SKM-1 (cell line): ENCODE measurements around the gene TMEM167A.

Experiments
- DNase-seq: peaks from one replicate; lab custom pipeline; 2025; ENCODE audit not compliant: unreplicated experiment; lab: John Stamatoyannopoulos, UW

TMEM167A gene

DNA sequence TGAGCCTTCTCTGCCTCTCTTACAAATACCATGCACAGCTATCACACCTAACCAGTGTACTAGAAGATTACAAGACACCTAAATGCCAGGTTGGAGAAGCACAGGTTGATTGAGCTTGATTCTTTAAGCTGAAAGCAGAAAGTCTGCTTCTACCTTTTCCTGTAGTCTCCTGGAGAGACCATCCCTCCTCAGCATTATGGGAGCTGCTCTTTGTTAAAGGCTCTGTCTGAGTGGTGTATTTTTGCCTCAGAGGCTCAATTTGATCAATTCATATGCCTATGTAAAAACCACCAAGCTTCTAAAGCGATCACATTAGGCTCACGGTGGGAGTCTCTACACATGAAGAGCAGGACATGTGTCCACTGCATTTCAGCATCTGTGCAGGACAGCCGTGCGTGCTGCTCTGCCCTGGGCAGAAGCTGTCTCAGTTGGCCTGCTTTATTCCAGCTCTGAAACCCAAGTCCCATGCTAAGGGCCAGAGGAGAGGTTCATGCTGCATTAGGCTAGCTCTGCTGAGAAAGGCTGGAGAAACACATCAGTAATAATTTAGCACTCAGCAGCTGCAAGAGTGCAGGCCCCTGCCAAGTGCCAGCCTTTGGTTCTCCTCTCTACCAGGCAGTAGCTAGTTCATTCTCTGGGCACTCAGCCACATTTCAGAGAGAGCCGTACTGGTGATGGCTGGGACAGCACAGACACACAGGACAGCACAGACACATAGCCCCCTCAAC is 41.7 kb downstream of the TMEM167A start:
- no peak for DNase-seq

DNA sequence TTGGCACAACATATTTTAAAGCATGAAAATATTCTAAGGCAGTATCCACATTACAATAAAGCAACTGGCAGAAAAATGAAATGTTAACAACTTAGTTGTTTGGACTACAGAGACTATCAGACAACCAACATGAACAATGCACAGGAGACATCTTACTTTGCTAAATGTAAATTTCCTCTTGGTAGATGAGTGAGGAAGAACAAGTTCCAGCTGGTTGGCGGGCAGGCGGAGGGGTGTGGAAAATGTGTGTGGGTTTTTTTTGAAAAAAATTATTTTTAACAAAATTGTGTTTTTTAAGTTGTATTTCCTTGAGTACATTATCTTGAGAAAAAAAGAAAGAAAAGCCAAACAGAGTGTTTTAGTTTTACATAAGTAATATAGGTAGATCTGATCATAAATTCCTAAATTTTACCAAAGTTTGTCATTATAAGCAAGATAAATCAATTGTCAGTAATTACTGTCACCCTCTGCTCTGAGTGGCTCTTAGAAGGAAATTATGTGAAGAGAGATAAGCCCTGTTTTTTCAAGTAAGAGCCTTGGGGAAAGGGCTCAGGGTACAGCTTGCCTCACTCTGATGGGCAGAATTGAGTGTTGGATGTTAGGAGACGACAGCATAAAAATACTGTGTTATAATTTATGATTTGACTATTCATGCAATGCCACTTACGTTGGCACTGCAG is 42.5 kb downstream of the TMEM167A start:
- DNase-seq: no peak

DNA sequence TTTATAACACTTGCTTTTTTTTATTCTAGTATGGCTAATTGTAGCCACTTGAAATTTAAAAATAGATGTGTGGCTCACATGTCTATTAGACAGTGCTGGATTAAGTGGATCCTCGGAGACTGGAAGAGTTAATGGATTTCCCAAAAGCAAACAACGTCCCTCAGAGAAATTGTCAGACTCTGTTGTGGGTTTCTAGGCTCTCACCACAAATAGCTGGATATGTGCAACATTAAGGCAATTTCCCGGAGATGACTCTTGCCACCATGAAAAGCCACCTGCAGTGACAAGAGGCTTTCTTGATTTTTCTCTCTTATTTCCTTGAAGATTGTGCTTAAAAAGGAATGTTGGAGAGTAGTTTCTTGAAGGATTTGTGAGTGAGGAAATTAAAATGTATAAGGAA is 43.2 kb downstream of the TMEM167A start:
- DNase-seq: no peak

DNA sequence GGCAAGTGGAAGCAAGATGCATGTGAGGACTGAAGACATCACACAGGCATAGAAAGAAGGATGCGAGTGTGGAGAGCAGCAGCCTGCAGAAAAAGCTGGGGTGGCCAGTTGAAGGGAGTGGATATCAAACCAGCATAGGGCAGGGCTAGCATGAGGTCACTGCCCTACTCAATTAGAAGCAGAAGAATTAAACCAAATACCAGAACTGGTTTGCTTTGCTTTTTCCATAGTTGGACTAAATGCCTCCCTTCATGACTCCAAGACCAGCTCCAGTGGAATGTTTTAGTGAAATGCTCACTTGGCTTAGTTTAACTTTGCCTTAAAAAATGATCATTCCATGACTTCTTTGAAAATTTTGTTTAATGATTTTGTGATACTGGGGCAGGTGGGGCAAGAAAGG is 45.8 kb downstream of the TMEM167A start:
- no peak for DNase-seq

DNA sequence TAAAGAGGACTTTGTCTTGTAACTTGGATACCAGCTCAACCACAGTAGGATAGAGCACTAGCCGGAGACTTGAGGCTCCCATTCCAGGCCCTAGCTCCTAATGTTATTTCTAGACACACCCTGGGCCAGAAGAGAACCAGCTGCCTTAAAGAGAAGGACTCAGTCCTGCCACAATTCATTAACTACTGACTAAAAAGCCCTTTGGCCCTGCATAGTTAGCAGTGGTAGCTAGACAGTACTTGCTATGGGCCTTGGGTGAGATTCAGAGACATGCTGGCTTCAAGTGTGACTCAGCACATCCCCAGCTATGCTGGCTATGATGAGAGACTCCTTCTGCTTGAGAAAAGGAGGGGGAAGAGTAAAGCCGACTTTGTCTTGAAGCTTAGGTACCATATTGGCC is 47.3 kb downstream of the TMEM167A start:
- no peak for DNase-seq

GRCh38 chr5:83026930-83027687 is 50.1 kb downstream of the TMEM167A start:
- no peak for DNase-seq

GRCh38 chr5:83026516-83026915 is 50.7 kb downstream of the TMEM167A start:
- no peak for DNase-seq

GRCh38 chr5:83025690-83026478 is 51.3 kb downstream of the TMEM167A start:
- no peak for DNase-seq

GRCh38 chr5:83022334-83022733 is 54.9 kb downstream of the TMEM167A start:
- no peak for DNase-seq

DNA sequence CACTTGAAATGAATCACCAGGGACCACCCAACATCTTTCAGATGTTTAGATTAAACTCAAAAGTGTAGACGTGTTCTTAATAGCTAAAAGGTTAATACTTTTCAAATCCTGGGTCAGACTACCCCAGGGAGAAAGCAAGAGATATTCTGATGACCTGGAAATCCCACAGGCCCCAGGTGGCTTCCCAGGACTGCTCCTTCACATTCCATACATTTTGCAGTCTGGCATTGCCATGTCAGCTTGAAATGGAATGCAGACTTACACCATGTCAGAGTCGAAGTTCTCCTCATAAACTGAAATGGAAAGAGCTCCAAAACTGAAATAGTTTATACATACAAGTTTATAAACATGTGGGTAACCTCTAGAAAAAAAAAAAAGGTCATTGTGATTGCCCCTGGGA is 61.5 kb downstream of the TMEM167A start:
- DNase-seq: no peak

GRCh38 chr5:83011985-83012384 is 65.2 kb downstream of the TMEM167A start:
- DNase-seq: no peak

- DNase-seq: no peak
These were observed 67.8 kb downstream of the TMEM167A start for GRCh38 chr5:83009408-83009807.

DNA sequence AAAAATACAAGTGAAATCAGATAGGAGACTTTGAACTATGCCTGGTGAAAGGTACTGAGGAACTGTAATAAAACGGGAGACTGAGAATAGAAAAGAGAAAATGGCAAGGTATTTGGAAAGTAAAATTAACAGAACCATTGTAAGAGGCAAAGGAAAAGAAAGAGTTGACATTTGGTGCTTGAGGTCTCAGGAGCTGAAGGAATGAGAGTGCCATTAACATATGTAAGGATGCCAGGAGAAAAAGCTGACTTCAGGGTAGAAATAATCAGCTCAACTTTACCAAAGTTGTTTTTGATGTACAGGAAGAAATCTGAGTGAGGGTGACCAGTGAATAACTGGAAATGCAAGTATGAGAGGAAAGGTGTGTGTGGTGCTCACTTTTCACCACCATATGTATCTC is 69.4 kb downstream of the TMEM167A start:
- no peak for DNase-seq

DNA sequence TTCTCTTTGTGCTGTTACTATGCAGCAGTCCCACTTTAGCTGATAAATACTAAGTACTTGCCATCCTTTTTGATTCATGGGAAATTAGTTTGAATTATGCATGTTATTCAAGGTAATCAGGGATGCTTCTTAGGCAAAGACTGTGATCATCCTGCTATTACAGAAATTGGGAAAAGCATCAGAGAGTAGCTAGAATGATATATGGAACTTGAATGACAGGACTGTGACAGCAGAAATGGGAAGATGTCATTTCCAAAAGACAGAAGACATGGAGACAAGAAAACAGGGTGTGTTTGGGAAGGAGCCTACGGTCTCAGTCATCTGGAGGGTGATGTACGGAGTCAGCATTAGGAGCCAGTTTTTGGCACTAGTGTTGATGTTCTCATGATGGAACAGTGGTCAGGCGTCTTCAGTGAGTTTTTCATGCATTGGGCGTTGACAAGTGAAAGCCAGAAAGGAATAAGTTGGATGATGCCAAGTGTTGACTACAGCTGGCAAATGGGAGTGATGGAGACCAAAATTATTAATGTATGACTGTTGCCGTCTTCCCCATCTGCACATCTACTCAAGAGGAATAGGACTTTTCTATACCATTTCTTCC is 70.4 kb downstream of the TMEM167A start:
- DNase-seq: no peak

DNA sequence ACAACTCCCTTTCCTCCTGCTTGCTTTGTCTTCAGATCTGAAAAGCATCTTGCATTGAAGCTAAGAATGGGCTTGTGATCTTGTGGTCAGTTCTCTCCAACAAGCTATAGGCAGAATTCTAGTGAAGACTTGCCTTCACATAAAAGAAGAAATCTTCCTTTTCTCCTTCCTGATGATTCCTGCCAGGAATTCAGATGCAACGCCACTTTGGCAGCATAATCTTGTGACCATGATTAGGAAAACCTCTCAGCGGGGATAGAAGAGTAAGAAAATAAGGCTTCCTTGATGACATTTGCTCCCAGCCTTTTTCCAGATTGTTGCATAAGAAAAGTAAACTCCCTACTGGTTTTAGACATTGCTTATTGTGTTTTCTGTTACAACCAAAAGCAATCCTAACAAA is 73.4 kb downstream of the TMEM167A start:
- no peak for DNase-seq
